HEK293 (cell line): ENCODE data around the gene LRRC49.

Experiments
- CTCF ChIA-PET: fragments of 350-600 bp; formaldehyde crosslinking; extraction: SDS; loops from one replicate; lab custom pipeline; 2021; ENCODE audit warnings: antibody characterized with exemption; lab: Yijun Ruan, JAX
- POLR2A ChIA-PET: fragments of 300-600 bp; formaldehyde crosslinking; extraction: SDS; loops from one replicate; lab custom pipeline; 2020; ENCODE audit warnings: antibody characterized with exemption, inconsistent platforms; lab: Yijun Ruan, JAX
- H3K27ac ChIP-seq: fragments of 200-500 bp; sonication (Bioruptor generic); 2 replicates; pipeline ENCODE4 v1.5.1; 2014; ENCODE audit warnings: low read depth, low read length, control low read depth, inconsistent platforms; ENCODE audit errors: extremely low read depth
- H3K36me3 ChIP-seq, 2 experiments: fragments of 200-500 bp in 1 of 2; sonication (Bioruptor generic) in 1 of 2; 1 replicate in 1 of 2; 2 replicates in 1 of 2; pipeline ENCODE4 v1.5.1; 2014 to 2017; ENCODE audit warnings: inconsistent platforms in 2 of 2, low read length in 2 of 2; ENCODE audit not compliant: control insufficient read depth in 2 of 2, insufficient read depth in 1 of 2
- H3K4me1 ChIP-seq: fragments of 200-500 bp; sonication (Bioruptor generic); 2 replicates; pipeline ENCODE4 v1.5.1; 2014; ENCODE audit warnings: mild to moderate bottlenecking, low read length, inconsistent platforms; ENCODE audit not compliant: control insufficient read depth, insufficient read depth
- H3K4me3 ChIP-seq: 2 replicates; pipeline ENCODE4 v1.5.1; 2011; ENCODE audit warnings: low read depth, mild to moderate bottlenecking, control low read depth, low read length, moderate library complexity
- H3K9me3 ChIP-seq: fragments of 200-500 bp; sonication (Bioruptor generic); 2 replicates; pipeline ENCODE4 v1.5.1; 2014; ENCODE audit warnings: low read depth, low read length, inconsistent platforms; ENCODE audit not compliant: control insufficient read depth, insufficient read depth
- BCL11B ChIP-seq: fragments of 450-650 bp; formaldehyde crosslinking; IDR thresholded peaks from 2 replicates; pipeline ENCODE4 v1.5.1; 2016; ENCODE audit warnings: low read depth, missing biosample characterization, missing genetic modification characterization
- GLI4 ChIP-seq: fragments of 450-650 bp; formaldehyde crosslinking; IDR thresholded peaks from 2 replicates; pipeline ENCODE4 v1.5.1; 2016; ENCODE audit warnings: missing biosample characterization, missing genetic modification characterization
- KLF9 ChIP-seq: fragments of 450-650 bp; formaldehyde crosslinking; IDR thresholded peaks from 2 replicates; pipeline ENCODE4 v1.5.1; 2016; ENCODE audit warnings: missing biosample characterization, missing genetic modification characterization, low read depth
- MEIS1 ChIP-seq: sonication (generic); formaldehyde crosslinking; IDR thresholded peaks from 2 replicates; pipeline ENCODE4 v1.8.1; 2022; ENCODE audit warnings: missing genetic modification reagents, mild to moderate bottlenecking, borderline replicate concordance
- PRDM1 ChIP-seq: fragments of 450-650 bp; formaldehyde crosslinking; IDR thresholded peaks from 2 replicates; pipeline ENCODE4; 2016; ENCODE audit warnings: missing biosample characterization, missing genetic modification characterization
- RBAK ChIP-seq: fragments of 450-650 bp; formaldehyde crosslinking; IDR thresholded peaks from 2 replicates; pipeline ENCODE4 v1.5.1; 2016; ENCODE audit warnings: missing biosample characterization, missing genetic modification characterization
- SETDB1 ChIP-seq: IDR thresholded peaks from one replicate; pipeline ENCODE4 v1.6.1; 2017; ENCODE audit warnings: mild to moderate bottlenecking, low read length, moderate library complexity, mixed read lengths; ENCODE audit not compliant: insufficient read length
- ZBTB11 ChIP-seq: fragments of 450-650 bp; formaldehyde crosslinking; conservative IDR thresholded peaks from 2 replicates; pipeline ENCODE4 v1.5.1; 2016; ENCODE audit warnings: low read depth, missing biosample characterization, missing genetic modification characterization
- ZBTB17 ChIP-seq: fragments of 450-650 bp; formaldehyde crosslinking; IDR thresholded peaks from 2 replicates; pipeline ENCODE4 v1.5.1; 2016; ENCODE audit warnings: missing biosample characterization, missing genetic modification characterization
- ZFP69B ChIP-seq: fragments of 450-650 bp; formaldehyde crosslinking; IDR thresholded peaks from 2 replicates; pipeline ENCODE4 v1.5.1; 2016; ENCODE audit warnings: missing biosample characterization, missing genetic modification characterization
- ZIC2 ChIP-seq: fragments of 450-650 bp; formaldehyde crosslinking; IDR thresholded peaks from 2 replicates; pipeline ENCODE4 v1.5.1; 2016; ENCODE audit warnings: missing biosample characterization, missing genetic modification characterization
- ZNF148 ChIP-seq: fragments of 450-650 bp; formaldehyde crosslinking; IDR thresholded peaks from 2 replicates; pipeline ENCODE4 v1.5.0; 2017; ENCODE audit warnings: missing biosample characterization, missing genetic modification characterization, borderline replicate concordance
- ZNF175 ChIP-seq: fragments of 450-650 bp; formaldehyde crosslinking; IDR thresholded peaks from 2 replicates; pipeline ENCODE4 v1.5.1; 2016; ENCODE audit warnings: missing biosample characterization, missing genetic modification characterization
- ZNF23 ChIP-seq: fragments of 450-650 bp; formaldehyde crosslinking; IDR thresholded peaks from 2 replicates; pipeline ENCODE4 v1.5.1; 2016; ENCODE audit warnings: missing biosample characterization, missing genetic modification characterization, borderline replicate concordance
- ZNF311 ChIP-seq: fragments of 450-650 bp; formaldehyde crosslinking; IDR thresholded peaks from 2 replicates; pipeline ENCODE4 v1.5.1; 2017; ENCODE audit warnings: missing biosample characterization, missing genetic modification characterization, borderline replicate concordance
- ZNF416 ChIP-seq: fragments of 450-650 bp; formaldehyde crosslinking; IDR thresholded peaks from 2 replicates; pipeline ENCODE4 v1.5.1; 2016; ENCODE audit warnings: missing biosample characterization, missing genetic modification characterization
- ZNF571 ChIP-seq: fragments of 450-650 bp; formaldehyde crosslinking; IDR thresholded peaks from 2 replicates; pipeline ENCODE4 v1.5.0; 2017; ENCODE audit warnings: missing biosample characterization, missing genetic modification characterization
- ZSCAN30 ChIP-seq: fragments of 450-650 bp; IDR thresholded peaks from 2 replicates; pipeline ENCODE4 v1.5.1; 2018; ENCODE audit warnings: missing biosample characterization, mild to moderate bottlenecking, missing genetic modification characterization, moderate library complexity
- ZXDB ChIP-seq: fragments of 450-650 bp; formaldehyde crosslinking; IDR thresholded peaks from 2 replicates; pipeline ENCODE4 v1.5.1; 2016; ENCODE audit warnings: missing biosample characterization, missing genetic modification characterization
- TF ChIP-seq, protein P1 (sequence below): fragments of 450-650 bp; formaldehyde crosslinking; IDR thresholded peaks from 2 replicates; pipeline ENCODE4 v1.5.1; 2017; ENCODE audit warnings: missing biosample characterization, missing genetic modification characterization
- TF ChIP-seq, protein P2 (sequence below): fragments of 450-650 bp; formaldehyde crosslinking; IDR thresholded peaks from 2 replicates; pipeline ENCODE4 v1.5.1; 2016; ENCODE audit warnings: missing biosample characterization, missing genetic modification characterization

Gene LRRC49

DNA sequence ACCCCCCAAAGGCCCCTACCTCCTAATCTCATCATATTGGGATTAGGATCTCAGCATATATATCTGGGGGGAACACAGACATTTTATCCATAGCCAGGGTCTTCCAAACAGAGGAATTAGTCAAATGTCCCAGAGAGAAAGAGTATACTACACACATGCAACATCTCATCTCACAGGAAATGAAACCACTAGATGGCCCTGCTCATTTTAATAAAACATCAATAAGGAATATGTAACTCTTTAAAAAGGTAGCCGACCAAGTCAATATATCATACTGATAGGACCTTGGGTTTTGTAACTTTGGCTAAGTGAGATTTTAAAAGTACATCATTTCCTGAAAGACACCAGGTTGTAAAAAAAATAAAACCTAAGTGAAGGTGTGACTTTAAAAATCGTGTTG, 177.1 kb downstream of the LRRC49 start:
- H3K27ac ChIP-seq: no peak overlapping the region
- no peak for TF ChIP-seq ZNF571
- TF ChIP-seq ZIC2 (tag by site-specific recombination): no peak
- no peak for TF ChIP-seq BCL11B (tag by site-specific recombination)
- TF ChIP-seq ZNF311: no peak
- no peak for TF ChIP-seq ZNF175 (tag by site-specific recombination)
- no peak for TF ChIP-seq SETDB1

DNA sequence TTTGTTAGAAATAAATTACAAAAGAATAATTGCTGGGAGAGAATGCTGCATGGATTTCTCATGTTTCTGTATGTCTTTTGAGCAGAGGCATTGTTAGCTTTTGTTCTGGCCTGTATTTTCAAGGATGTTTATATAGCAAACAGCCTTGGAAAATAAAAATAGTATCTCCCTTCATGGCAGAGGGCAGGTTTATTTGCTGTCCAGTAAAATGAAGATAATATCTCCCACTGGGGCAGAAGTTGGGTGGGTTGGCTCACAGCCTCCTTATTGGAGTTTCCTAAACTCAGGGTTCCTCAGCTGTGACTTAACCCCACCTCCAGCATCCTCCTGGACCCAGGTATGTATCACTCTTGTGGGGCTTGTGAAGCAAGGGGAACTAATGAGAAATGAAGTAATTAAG, 178.9 kb downstream of the LRRC49 start:
- H3K36me3 ChIP-seq: no peaks in the 10 kb centered on the region; a peak in 1 of 3 replicates
- H3K9me3 ChIP-seq: no peaks in the 10 kb centered on the region
- no peak overlapping the region for H3K4me3 ChIP-seq
- ChIA-PET CTCF (interaction anchor here (1.3 kb wide), 1 partner anchor 45 kb away, joined by 3 read pairs; no protein-coding TSS in a partner anchor), POLR2A (no interaction called here)
- H3K27ac ChIP-seq: no peak overlapping the region
- TF ChIP-seq ZSCAN30 (tag by site-specific recombination) (no peak), ZFP69B (tag by site-specific recombination) (no peak), PRDM1 (tag by site-specific recombination) (no peak), ZXDB (no peak), KLF9 (no peak), GLI4 (tag by site-specific recombination) (no peak), RBAK (tag by site-specific recombination) (no peak), ZBTB17 (tag by site-specific recombination) (no peak), ZNF148 (no peak), ZNF23 (tag by site-specific recombination) (no peak), ZNF416 (tag by site-specific recombination) (no peak)
- TF ChIP-seq, protein P1, sequence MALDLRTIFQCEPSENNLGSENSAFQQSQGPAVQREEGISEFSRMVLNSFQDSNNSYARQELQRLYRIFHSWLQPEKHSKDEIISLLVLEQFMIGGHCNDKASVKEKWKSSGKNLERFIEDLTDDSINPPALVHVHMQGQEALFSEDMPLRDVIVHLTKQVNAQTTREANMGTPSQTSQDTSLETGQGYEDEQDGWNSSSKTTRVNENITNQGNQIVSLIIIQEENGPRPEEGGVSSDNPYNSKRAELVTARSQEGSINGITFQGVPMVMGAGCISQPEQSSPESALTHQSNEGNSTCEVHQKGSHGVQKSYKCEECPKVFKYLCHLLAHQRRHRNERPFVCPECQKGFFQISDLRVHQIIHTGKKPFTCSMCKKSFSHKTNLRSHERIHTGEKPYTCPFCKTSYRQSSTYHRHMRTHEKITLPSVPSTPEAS: no peak
- TF ChIP-seq, protein P2, sequence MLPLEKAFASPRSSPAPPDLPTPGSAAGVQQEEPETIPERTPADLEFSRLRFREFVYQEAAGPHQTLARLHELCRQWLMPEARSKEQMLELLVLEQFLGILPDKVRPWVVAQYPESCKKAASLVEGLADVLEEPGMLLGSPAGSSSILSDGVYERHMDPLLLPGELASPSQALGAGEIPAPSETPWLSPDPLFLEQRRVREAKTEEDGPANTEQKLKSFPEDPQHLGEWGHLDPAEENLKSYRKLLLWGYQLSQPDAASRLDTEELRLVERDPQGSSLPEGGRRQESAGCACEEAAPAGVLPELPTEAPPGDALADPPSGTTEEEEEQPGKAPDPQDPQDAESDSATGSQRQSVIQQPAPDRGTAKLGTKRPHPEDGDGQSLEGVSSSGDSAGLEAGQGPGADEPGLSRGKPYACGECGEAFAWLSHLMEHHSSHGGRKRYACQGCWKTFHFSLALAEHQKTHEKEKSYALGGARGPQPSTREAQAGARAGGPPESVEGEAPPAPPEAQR (tag by site-specific recombination): no peak
- no peaks in the 10 kb centered on the region for H3K4me1 ChIP-seq

More for the DNA sequence above, 177.1 kb downstream of the LRRC49 start:
- ChIA-PET CTCF (no interaction called here), POLR2A (no interaction called here)
- Histone ChIP-seq H3K4me3 (no peak overlapping the region), H3K4me1 (no peaks in the 10 kb centered on the region), H3K36me3 (no peaks in the 10 kb centered on the region; a peak in 1 of 3 replicates), H3K9me3 (no peaks in the 10 kb centered on the region)

- CTCF ChIA-PET: interaction anchor here (0.6 kb wide), 1 partner anchor 709 kb away, joined by 4 read pairs; no protein-coding TSS in a partner anchor
- TF ChIP-seq ZBTB11 (tag by site-specific recombination): no peak
- TF ChIP-seq ZNF416 (tag by site-specific recombination): no peak
- TF ChIP-seq MEIS1 (CRISPR knock-in tag): no peak
- TF ChIP-seq, all 188 proteins: peak for 0
- POLR2A ChIA-PET: no interaction called here
- Histone ChIP-seq H3K9me3 (no peaks in the 10 kb centered on the region), H3K4me3 (no peak overlapping the region), H3K27ac (no peak overlapping the region), H3K4me1 (no peaks in the 10 kb centered on the region), H3K36me3 (no peaks in the 10 kb centered on the region; a peak in 1 of 3 replicates)
These were observed 179.8 kb downstream of the LRRC49 start for GRCh38 chr15:71072423-71072822.
